IPS DF 6.9 (cell line): Measurements from ENCODE around the gene RPIA.
"Not testable (repeated sequence)": the region's sequence is repeated elsewhere in the genome, so short reads cannot be mapped to it uniquely, and the experiment has no call there.

ENCODE experiments used
- DNase-seq: peaks from one replicate; pipeline ENCODE4 v3.0.0-alpha.2; 2013; ENCODE audit warnings: low read depth, low spot score
- H3K27ac ChIP-seq: one replicate; pipeline ENCODE4 v1.5.1; 2013; ENCODE audit warnings: low read length, control low read depth
- H3K27me3 ChIP-seq: 2 replicates; pipeline ENCODE4 v1.6.1; 2013; ENCODE audit warnings: mild to moderate bottlenecking, low read length; ENCODE audit not compliant: control insufficient read depth, insufficient read depth
- H3K36me3 ChIP-seq: 2 replicates; pipeline ENCODE4 v1.6.1; 2013; ENCODE audit warnings: low read length; ENCODE audit not compliant: control insufficient read depth, insufficient read depth
- H3K4me1 ChIP-seq: 2 replicates; pipeline ENCODE4 v1.6.1; 2013; ENCODE audit warnings: low read length; ENCODE audit not compliant: control insufficient read depth, insufficient read depth
- H3K4me3 ChIP-seq: 2 replicates; pipeline ENCODE4 v1.5.1; 2013; ENCODE audit warnings: mild to moderate bottlenecking, low read length
- H3K9me3 ChIP-seq: 2 replicates; pipeline ENCODE4 v1.6.1; 2013; ENCODE audit warnings: low read length, inconsistent platforms; ENCODE audit not compliant: control insufficient read depth, insufficient read depth
- WGBS: extraction: QIAGEN DNeasy Blood & Tissue Kit; methylation state at CpG from one replicate; pipeline ENCODE4 v1.1.7; 2013; ENCODE audit warnings: mixed read lengths, missing lambda C conversion rate; ENCODE audit not compliant: insufficient read length, insufficient coverage; 5-methylcytosine and 5-hydroxymethylcytosine counted together

The RPIA gene

GRCh38 chr2:88691339-88692183 lies at the start of gene RPIA:
RPIA (plus strand) TSS chr2:88691673; CDS start chr2:88691699, 26 bp downstream.
- Histone ChIP-seq H3K27ac (no peak within 1 kb of the TSS), H3K9me3 (no peaks in the 10 kb centered on the region; the same call in 1 of the 2 replicates), H3K4me3 (peak within 1 kb of the TSS; percentile 66), H3K36me3 (no peaks in the 10 kb centered on the region), H3K27me3 (no peaks in the 10 kb centered on the region), H3K4me1 (no peaks in the 10 kb centered on the region; the same call in 1 of the 2 replicates)
- WGBS = no CpG with 5 or more reads among the region's 71 CpGs
- peak; percentile 93 for DNase-seq

- no peak for DNase-seq
- Histone ChIP-seq H3K4me1 (0 out of 2 replicates have a peak, but pooled peaks cover 1% of the 10 kb centered on the region), H3K4me3 (no peak overlapping the region), H3K36me3 (no peaks in the 10 kb centered on the region), H3K9me3 (no peaks in the 10 kb centered on the region), H3K27me3 (no peaks in the 10 kb centered on the region), H3K27ac (no peak overlapping the region)
- WGBS = no CpG with 5 or more reads among the region's 3 CpGs
These were observed 49.2 kb upstream of the RPIA start for GRCh38 chr2:88642278-88642677.

- not testable (repeated sequence) for DNase-seq, H3K4me3 ChIP-seq, H3K27ac ChIP-seq, H3K36me3 ChIP-seq, H3K9me3 ChIP-seq, H3K27me3 ChIP-seq, H3K4me1 ChIP-seq
- WGBS = no CpG with 5 or more reads among the region's 2 CpGs
These were observed 46.1 kb upstream of the RPIA start for GRCh38 chr2:88645291-88645882.

GRCh38 chr2:88651646-88652045 lies 39.8 kb upstream of the RPIA start:
- H3K4me3 ChIP-seq = no peak overlapping the region
- H3K36me3 ChIP-seq = no peaks in the 10 kb centered on the region
- H3K27me3 ChIP-seq = no peaks in the 10 kb centered on the region; the same call in 1 of the 2 replicates
- no peak overlapping the region for H3K27ac ChIP-seq
- no peaks in the 10 kb centered on the region for H3K4me1 ChIP-seq
- no peaks in the 10 kb centered on the region for H3K9me3 ChIP-seq
- DNase-seq = no peak
- WGBS = no CpG with 5 or more reads among the region's 1 CpG

- no peak overlapping the region for H3K27ac ChIP-seq
- DNase-seq = no peak
These were observed 36.8 kb upstream of the RPIA start for GRCh38 chr2:88654714-88655113.

GRCh38 chr2:88656690-88657089 lies 34.8 kb upstream of the RPIA start:
- WGBS = no CpG with 5 or more reads among the region's 3 CpGs
- H3K4me3 ChIP-seq = no peak overlapping the region
- no peaks in the 10 kb centered on the region for H3K36me3 ChIP-seq
- H3K27me3 ChIP-seq = no peaks in the 10 kb centered on the region; the same call in 1 of the 2 replicates
- no peak for DNase-seq
- no peaks in the 10 kb centered on the region for H3K4me1 ChIP-seq
- no peak overlapping the region for H3K27ac ChIP-seq
- no peaks in the 10 kb centered on the region for H3K9me3 ChIP-seq

More at GRCh38 chr2:88654714-88655113, 36.8 kb upstream of the RPIA start:
- Histone ChIP-seq H3K9me3 (no peaks in the 10 kb centered on the region), H3K27me3 (no peaks in the 10 kb centered on the region; the same call in 1 of the 2 replicates), H3K4me1 (no peaks in the 10 kb centered on the region), H3K4me3 (no peak overlapping the region), H3K36me3 (no peaks in the 10 kb centered on the region)
- WGBS = no CpG with 5 or more reads among the region's 2 CpGs

GRCh38 chr2:88657131-88657530 lies 34.3 kb upstream of the RPIA start:
- Histone ChIP-seq H3K4me3 (no peak overlapping the region), H3K4me1 (no peaks in the 10 kb centered on the region), H3K36me3 (no peaks in the 10 kb centered on the region), H3K27ac (no peak overlapping the region), H3K9me3 (no peaks in the 10 kb centered on the region), H3K27me3 (no peaks in the 10 kb centered on the region; the same call in 1 of the 2 replicates)
- WGBS = no CpG with 5 or more reads among the region's 2 CpGs
- no peak for DNase-seq

- Histone ChIP-seq H3K27me3 (no peaks in the 10 kb centered on the region; the same call in 1 of the 2 replicates), H3K9me3 (no peaks in the 10 kb centered on the region), H3K36me3 (no peaks in the 10 kb centered on the region), H3K4me3 (no peak overlapping the region), H3K4me1 (no peaks in the 10 kb centered on the region), H3K27ac (no peak overlapping the region)
- WGBS = no CpG with 5 or more reads among the region's 3 CpGs
- DNase-seq = no peak
These were observed 33.1 kb upstream of the RPIA start for GRCh38 chr2:88658326-88658725.

- H3K4me1 ChIP-seq = no peaks in the 10 kb centered on the region
- H3K27ac ChIP-seq = peak overlapping the region; percentile 33
- H3K9me3 ChIP-seq = no peaks in the 10 kb centered on the region
- no peaks in the 10 kb centered on the region for H3K36me3 ChIP-seq
- DNase-seq = no peak
- no peaks in the 10 kb centered on the region; the same call in 1 of the 2 replicates for H3K27me3 ChIP-seq
- H3K4me3 ChIP-seq = no peak overlapping the region
- WGBS = no CpG with 5 or more reads among the region's 4 CpGs
These were observed 32.5 kb upstream of the RPIA start for GRCh38 chr2:88658881-88659537.

- H3K9me3 ChIP-seq = no peaks in the 10 kb centered on the region
- H3K4me3 ChIP-seq = no peak overlapping the region
- H3K4me1 ChIP-seq = no peaks in the 10 kb centered on the region
- no peaks in the 10 kb centered on the region; the same call in 1 of the 2 replicates for H3K27me3 ChIP-seq
- no peak overlapping the region for H3K27ac ChIP-seq
- H3K36me3 ChIP-seq = no peaks in the 10 kb centered on the region
- DNase-seq = no peak
- WGBS = no CpG with 5 or more reads among the region's 4 CpGs
These were observed 31.9 kb upstream of the RPIA start for GRCh38 chr2:88659538-88659915.
